Measurements from ENCODE around the gene SAMD4A.

Gene SAMD4A

GRCh38 chr14:54600717-54601109, 33.8 kb downstream of the SAMD4A start:
- no peak for DNase-seq

GRCh38 chr14:54603362-54603761, 36.4 kb downstream of the SAMD4A start:
- DNase-seq, result no peak

GRCh38 chr14:54606178-54606577, 39.2 kb downstream of the SAMD4A start:
- no peak for DNase-seq

- no peak for DNase-seq
These were observed 39.8 kb downstream of the SAMD4A start for GRCh38 chr14:54606631-54607133.

GRCh38 chr14:54609576-54609975, 42.6 kb downstream of the SAMD4A start:
- no peak for DNase-seq

- DNase-seq, result no peak
These were observed 43.4 kb downstream of the SAMD4A start for GRCh38 chr14:54610051-54610977.

GRCh38 chr14:54614296-54614695, 47.4 kb downstream of the SAMD4A start:
- no peak for DNase-seq

- DNase-seq, result no peak
These were observed 50.5 kb downstream of the SAMD4A start for GRCh38 chr14:54617467-54617866.

GRCh38 chr14:54621686-54622085, 54.8 kb downstream of the SAMD4A start:
- no peak for DNase-seq

- DNase-seq, result no peak
These were observed 55.4 kb downstream of the SAMD4A start for GRCh38 chr14:54622192-54622958.

GRCh38 chr14:54623279-54624004, 56.5 kb downstream of the SAMD4A start:
- no peak for DNase-seq

- peak; percentile 64 for DNase-seq
These were observed 57.1 kb downstream of the SAMD4A start for GRCh38 chr14:54624005-54624358.

- no peak for DNase-seq
These were observed 58.2 kb downstream of the SAMD4A start for GRCh38 chr14:54625112-54625511.

- DNase-seq, result no peak
These were observed 60.3 kb downstream of the SAMD4A start for GRCh38 chr14:54627219-54627539.

- DNase-seq, result no peak
These were observed 60.8 kb downstream of the SAMD4A start for GRCh38 chr14:54627540-54628363.

- DNase-seq, result no peak
These were observed 62.3 kb downstream of the SAMD4A start for GRCh38 chr14:54629183-54629582.

GRCh38 chr14:54629635-54630360, 62.9 kb downstream of the SAMD4A start:
- no peak for DNase-seq

- DNase-seq, result no peak
These were observed 64.1 kb downstream of the SAMD4A start for GRCh38 chr14:54631016-54631415.

- no peak for DNase-seq
These were observed 65.5 kb downstream of the SAMD4A start for GRCh38 chr14:54632452-54632851.

- DNase-seq, result no peak
These were observed 66.1 kb downstream of the SAMD4A start for GRCh38 chr14:54633076-54633475.

- no peak for DNase-seq
These were observed 70.6 kb downstream of the SAMD4A start for GRCh38 chr14:54637270-54638134.
